HEK293 (cell line): ENCODE results near the gene DUSP18.

Experiments used
- CTCF ChIA-PET: fragments of 350-600 bp; formaldehyde crosslinking; extraction: SDS; loops from one replicate; lab custom pipeline; 2021; ENCODE audit warnings: antibody characterized with exemption; lab: Yijun Ruan, JAX
- POLR2A ChIA-PET: fragments of 300-600 bp; formaldehyde crosslinking; extraction: SDS; loops from one replicate; lab custom pipeline; 2020; ENCODE audit warnings: antibody characterized with exemption, inconsistent platforms; lab: Yijun Ruan, JAX
- H3K27ac ChIP-seq: fragments of 200-500 bp; sonication (Bioruptor generic); 2 replicates; pipeline ENCODE4 v1.5.1; 2014; ENCODE audit warnings: low read depth, low read length, control low read depth, inconsistent platforms; ENCODE audit errors: extremely low read depth
- H3K36me3 ChIP-seq, 2 experiments: fragments of 200-500 bp in 1 of 2; sonication (Bioruptor generic) in 1 of 2; 1 replicate in 1 of 2; 2 replicates in 1 of 2; pipeline ENCODE4 v1.5.1; 2014 to 2017; ENCODE audit warnings: inconsistent platforms in 2 of 2, low read length in 2 of 2; ENCODE audit not compliant: control insufficient read depth in 2 of 2, insufficient read depth in 1 of 2
- H3K4me1 ChIP-seq: fragments of 200-500 bp; sonication (Bioruptor generic); 2 replicates; pipeline ENCODE4 v1.5.1; 2014; ENCODE audit warnings: mild to moderate bottlenecking, low read length, inconsistent platforms; ENCODE audit not compliant: control insufficient read depth, insufficient read depth
- H3K4me3 ChIP-seq: 2 replicates; pipeline ENCODE4 v1.5.1; 2011; ENCODE audit warnings: low read depth, mild to moderate bottlenecking, control low read depth, low read length, moderate library complexity
- H3K9me3 ChIP-seq: fragments of 200-500 bp; sonication (Bioruptor generic); 2 replicates; pipeline ENCODE4 v1.5.1; 2014; ENCODE audit warnings: low read depth, low read length, inconsistent platforms; ENCODE audit not compliant: control insufficient read depth, insufficient read depth
- EGR2 ChIP-seq: fragments of 450-650 bp; formaldehyde crosslinking; IDR thresholded peaks from 2 replicates; pipeline ENCODE4 v1.5.1; 2016; ENCODE audit warnings: low read depth, missing biosample characterization, missing genetic modification characterization
- GLIS1 ChIP-seq: fragments of 450-650 bp; formaldehyde crosslinking; IDR thresholded peaks from 2 replicates; pipeline ENCODE4 v1.5.1; 2016; ENCODE audit warnings: missing biosample characterization, missing genetic modification characterization
- HOXD13 ChIP-seq: sonication (generic); formaldehyde crosslinking; IDR thresholded peaks from 2 replicates; pipeline ENCODE4 v1.8.0; 2022; ENCODE audit warnings: missing genetic modification reagents, borderline replicate concordance
- KLF1 ChIP-seq: fragments of 450-650 bp; formaldehyde crosslinking; IDR thresholded peaks from 2 replicates; pipeline ENCODE4 v1.5.1; 2016; ENCODE audit warnings: missing biosample characterization, missing genetic modification characterization
- SCRT2 ChIP-seq: fragments of 450-650 bp; formaldehyde crosslinking; IDR thresholded peaks from 2 replicates; pipeline ENCODE4 v1.5.1; 2016; ENCODE audit warnings: missing biosample characterization, missing genetic modification characterization
- SP2 ChIP-seq: fragments of 450-650 bp; formaldehyde crosslinking; IDR thresholded peaks from 2 replicates; pipeline ENCODE4 v1.5.1; 2016; ENCODE audit warnings: missing biosample characterization, missing genetic modification characterization
- ZFHX2 ChIP-seq: fragments of 450-650 bp; formaldehyde crosslinking; conservative IDR thresholded peaks from 2 replicates; pipeline ENCODE4 v1.5.1; 2016; ENCODE audit warnings: missing biosample characterization, missing genetic modification characterization
- ZFP37 ChIP-seq: fragments of 450-650 bp; formaldehyde crosslinking; IDR thresholded peaks from 2 replicates; pipeline ENCODE4 v1.5.1; 2016; ENCODE audit warnings: missing biosample characterization, missing genetic modification characterization
- ZNF366 ChIP-seq: fragments of 450-650 bp; formaldehyde crosslinking; conservative IDR thresholded peaks from 2 replicates; pipeline ENCODE4 v1.5.1; 2016; ENCODE audit warnings: missing biosample characterization, missing genetic modification characterization
- ZNF747 ChIP-seq: fragments of 450-650 bp; formaldehyde crosslinking; IDR thresholded peaks from 2 replicates; pipeline ENCODE4 v1.5.1; 2016; ENCODE audit warnings: missing biosample characterization, missing genetic modification characterization
- TF ChIP-seq, protein P1 (sequence below): fragments of 450-650 bp; formaldehyde crosslinking; IDR thresholded peaks from 2 replicates; pipeline ENCODE4 v1.5.1; 2016; ENCODE audit warnings: missing biosample characterization, missing genetic modification characterization
- TF ChIP-seq, protein P2 (sequence below): fragments of 450-650 bp; formaldehyde crosslinking; IDR thresholded peaks from 2 replicates; pipeline ENCODE4 v1.5.1; 2016; ENCODE audit warnings: missing biosample characterization, missing genetic modification characterization
- TF ChIP-seq, protein P3 (sequence below): fragments of 450-650 bp; formaldehyde crosslinking; IDR thresholded peaks from 2 replicates; pipeline ENCODE4 v1.5.1; 2016; ENCODE audit warnings: missing biosample characterization, missing genetic modification characterization, low read depth
- TF ChIP-seq, protein P4 (sequence below): fragments of 450-650 bp; formaldehyde crosslinking; IDR thresholded peaks from 2 replicates; pipeline ENCODE4 v1.5.1; 2016; ENCODE audit warnings: missing biosample characterization, missing genetic modification characterization

The DUSP18 gene

DNA sequence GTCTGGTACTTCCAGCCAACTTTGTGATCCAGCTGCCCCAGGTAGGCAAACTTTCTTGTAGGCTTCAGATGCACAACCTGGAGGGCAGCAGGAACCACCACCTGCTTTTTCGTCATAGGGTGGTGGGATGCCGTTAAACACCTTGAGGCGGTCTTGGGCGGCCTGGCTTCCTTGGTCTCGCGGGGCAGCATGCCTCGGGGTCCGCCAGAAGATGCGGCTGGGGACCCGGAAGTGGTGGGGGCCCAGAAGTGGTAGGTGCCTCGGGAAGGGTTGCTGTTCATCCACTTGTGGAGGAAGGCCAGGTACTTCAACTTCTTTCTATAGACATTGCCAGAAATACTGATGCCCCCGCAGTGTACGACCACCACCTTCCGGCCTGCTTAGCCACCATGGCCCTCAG is 13.3 kb downstream of the DUSP18 start:
- ChIA-PET POLR2A (no interaction called here), CTCF (no interaction called here)
- H3K27ac ChIP-seq: no peak overlapping the region
- H3K4me1 ChIP-seq: no peaks in the 10 kb centered on the region
- no peaks in the 10 kb centered on the region for H3K9me3 ChIP-seq
- no peak overlapping the region for H3K4me3 ChIP-seq
- no peaks in the 10 kb centered on the region; a peak in 1 of 3 replicates for H3K36me3 ChIP-seq
- TF ChIP-seq, protein P1, sequence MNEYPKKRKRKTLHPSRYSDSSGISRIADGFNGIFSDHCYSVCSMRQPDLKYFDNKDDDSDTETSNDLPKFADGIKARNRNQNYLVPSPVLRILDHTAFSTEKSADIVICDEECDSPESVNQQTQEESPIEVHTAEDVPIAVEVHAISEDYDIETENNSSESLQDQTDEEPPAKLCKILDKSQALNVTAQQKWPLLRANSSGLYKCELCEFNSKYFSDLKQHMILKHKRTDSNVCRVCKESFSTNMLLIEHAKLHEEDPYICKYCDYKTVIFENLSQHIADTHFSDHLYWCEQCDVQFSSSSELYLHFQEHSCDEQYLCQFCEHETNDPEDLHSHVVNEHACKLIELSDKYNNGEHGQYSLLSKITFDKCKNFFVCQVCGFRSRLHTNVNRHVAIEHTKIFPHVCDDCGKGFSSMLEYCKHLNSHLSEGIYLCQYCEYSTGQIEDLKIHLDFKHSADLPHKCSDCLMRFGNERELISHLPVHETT (tag by site-specific recombination): no peak
- TF ChIP-seq, protein P2, sequence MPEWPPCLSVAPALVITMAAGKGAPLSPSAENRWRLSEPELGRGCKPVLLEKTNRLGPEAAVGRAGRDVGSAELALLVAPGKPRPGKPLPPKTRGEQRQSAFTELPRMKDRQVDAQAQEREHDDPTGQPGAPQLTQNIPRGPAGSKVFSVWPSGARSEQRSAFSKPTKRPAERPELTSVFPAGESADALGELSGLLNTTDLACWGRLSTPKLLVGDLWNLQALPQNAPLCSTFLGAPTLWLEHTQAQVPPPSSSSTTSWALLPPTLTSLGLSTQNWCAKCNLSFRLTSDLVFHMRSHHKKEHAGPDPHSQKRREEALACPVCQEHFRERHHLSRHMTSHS: no peak
- TF ChIP-seq HOXD13 (CRISPR knock-in tag): no peak

DNA sequence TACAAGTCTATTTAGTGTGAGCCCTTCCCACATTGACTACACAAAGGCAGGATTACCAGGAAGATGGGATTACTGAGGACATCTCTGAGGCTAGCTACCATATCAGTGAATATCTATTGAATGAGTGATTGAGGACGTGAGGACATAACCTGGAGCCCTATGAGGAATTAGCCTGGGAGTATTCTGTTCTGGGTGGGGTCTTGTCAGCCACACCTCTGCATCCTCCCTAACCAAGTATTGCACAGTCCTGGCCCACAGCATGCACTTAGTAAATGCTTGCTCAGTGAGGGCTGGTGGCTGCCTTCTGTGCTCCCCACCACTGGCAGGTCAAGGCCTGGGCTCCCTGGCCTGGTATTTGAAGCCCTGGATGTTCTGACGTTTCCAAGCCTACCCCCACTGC is 14.8 kb downstream of the DUSP18 start:
- no peaks in the 10 kb centered on the region for H3K4me1 ChIP-seq
- POLR2A ChIA-PET: no interaction called here
- CTCF ChIA-PET: interaction anchor here (0.7 kb wide), 1 partner anchor 12 kb away, joined by 3 read pairs; no protein-coding TSS in a partner anchor

DNA sequence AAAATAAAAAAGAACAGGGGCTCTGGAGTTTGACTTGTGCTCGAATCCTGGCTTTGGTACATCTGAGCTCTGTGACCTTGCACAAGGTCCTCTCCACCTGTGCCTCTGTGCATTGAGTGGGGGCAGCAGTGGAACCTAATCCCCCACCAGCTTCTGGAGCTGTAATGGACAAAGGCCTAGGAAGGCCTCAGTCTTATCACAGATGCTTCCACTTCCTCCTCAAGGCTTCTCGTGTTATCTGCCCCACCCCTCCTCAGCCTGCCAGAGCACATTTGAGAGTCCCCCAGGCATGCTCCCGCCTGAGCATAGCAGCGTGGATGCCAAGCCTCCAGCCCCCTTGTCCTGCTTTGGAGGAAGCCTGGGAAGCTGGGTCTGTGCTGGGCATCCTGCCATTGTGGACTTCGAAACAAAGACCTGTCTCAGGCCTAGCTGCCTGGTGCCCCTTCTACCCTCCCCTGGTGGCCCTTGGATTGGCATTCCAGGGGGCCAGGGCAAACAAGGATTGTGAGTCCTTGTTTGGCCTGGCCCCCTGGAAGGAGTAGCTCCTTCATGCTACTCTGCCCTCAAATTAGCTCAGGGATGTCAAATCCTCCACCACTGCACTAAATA is 17.1 kb downstream of the DUSP18 start:
- POLR2A ChIA-PET: no interaction called here
- CTCF ChIA-PET: interaction anchor here (2.6 kb wide), 1 partner anchor 16 kb away, joined by 9 read pairs; the partner anchor contains the start of gene SLC35E4
- Histone ChIP-seq H3K27ac (no peak overlapping the region), H3K4me1 (no peaks in the 10 kb centered on the region), H3K4me3 (no peak overlapping the region), H3K36me3 (no peaks in the 10 kb centered on the region), H3K9me3 (no peaks in the 10 kb centered on the region)
- TF ChIP-seq ZNF747 (tag by site-specific recombination) (no peak), GLIS1 (tag by site-specific recombination) (peak; percentile 85)

More for the DNA sequence above, 14.8 kb downstream of the DUSP18 start:
- Histone ChIP-seq H3K9me3 (no peaks in the 10 kb centered on the region), H3K36me3 (no peaks in the 10 kb centered on the region; a peak in 1 of 3 replicates), H3K27ac (no peak overlapping the region), H3K4me3 (no peak overlapping the region)
- peak; percentile 56; the same call in 1 of the 2 replicates for TF ChIP-seq KLF1 (tag by site-specific recombination)
- TF ChIP-seq ZFP37: no peak
- TF ChIP-seq, all 188 proteins: peak for 1

DNA sequence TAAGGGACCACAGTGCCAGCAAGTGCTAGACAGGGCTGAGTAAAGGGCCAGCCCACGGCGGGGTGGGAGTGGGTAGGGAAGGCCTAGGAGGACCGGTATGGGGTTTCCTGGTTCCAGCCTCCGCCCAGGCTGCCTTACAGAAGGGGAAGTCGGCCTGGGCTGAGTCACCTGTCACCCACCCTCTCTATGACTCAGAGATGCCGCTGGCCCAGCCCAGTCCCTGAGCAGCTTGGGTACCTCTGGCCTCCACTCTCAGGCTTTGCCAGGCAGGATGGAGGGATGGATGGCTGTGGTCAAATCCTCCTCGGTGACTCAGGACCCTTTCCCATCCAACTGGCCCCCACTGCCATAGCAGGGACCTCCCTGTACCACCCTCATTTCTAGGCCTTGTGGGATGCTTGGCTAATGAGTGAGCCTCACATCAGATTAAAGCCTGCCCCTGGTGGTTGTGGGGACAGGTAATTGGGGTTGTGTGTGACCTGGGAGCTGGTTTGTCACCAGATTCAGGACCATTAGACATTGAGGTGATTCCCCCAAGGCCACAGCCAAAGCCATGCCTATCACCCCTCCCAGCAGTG is 18.2 kb downstream of the DUSP18 start:
- POLR2A ChIA-PET: no interaction called here
- no peak overlapping the region for H3K27ac ChIP-seq
- no peak overlapping the region for H3K4me3 ChIP-seq
- TF ChIP-seq EGR2 (0 out of 2 replicates have a peak, but pooled peaks have one; percentile 28), ZFHX2 (tag by site-specific recombination) (peak; percentile 39; the same call in 1 of the 2 replicates), ZNF366 (tag by site-specific recombination) (0 out of 2 replicates have a peak, but pooled peaks have one; percentile 22), SP2 (tag by site-specific recombination) (peak; percentile 22; the same call in 1 of the 2 replicates), KLF1 (tag by site-specific recombination) (peak; percentile 34; the same call in 1 of the 2 replicates), SCRT2 (tag by site-specific recombination) (no peak)
- TF ChIP-seq, protein P3, sequence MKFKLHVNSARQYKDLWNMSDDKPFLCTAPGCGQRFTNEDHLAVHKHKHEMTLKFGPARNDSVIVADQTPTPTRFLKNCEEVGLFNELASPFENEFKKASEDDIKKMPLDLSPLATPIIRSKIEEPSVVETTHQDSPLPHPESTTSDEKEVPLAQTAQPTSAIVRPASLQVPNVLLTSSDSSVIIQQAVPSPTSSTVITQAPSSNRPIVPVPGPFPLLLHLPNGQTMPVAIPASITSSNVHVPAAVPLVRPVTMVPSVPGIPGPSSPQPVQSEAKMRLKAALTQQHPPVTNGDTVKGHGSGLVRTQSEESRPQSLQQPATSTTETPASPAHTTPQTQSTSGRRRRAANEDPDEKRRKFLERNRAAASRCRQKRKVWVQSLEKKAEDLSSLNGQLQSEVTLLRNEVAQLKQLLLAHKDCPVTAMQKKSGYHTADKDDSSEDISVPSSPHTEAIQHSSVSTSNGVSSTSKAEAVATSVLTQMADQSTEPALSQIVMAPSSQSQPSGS (tag by site-specific recombination): no peak
- TF ChIP-seq, protein P4, sequence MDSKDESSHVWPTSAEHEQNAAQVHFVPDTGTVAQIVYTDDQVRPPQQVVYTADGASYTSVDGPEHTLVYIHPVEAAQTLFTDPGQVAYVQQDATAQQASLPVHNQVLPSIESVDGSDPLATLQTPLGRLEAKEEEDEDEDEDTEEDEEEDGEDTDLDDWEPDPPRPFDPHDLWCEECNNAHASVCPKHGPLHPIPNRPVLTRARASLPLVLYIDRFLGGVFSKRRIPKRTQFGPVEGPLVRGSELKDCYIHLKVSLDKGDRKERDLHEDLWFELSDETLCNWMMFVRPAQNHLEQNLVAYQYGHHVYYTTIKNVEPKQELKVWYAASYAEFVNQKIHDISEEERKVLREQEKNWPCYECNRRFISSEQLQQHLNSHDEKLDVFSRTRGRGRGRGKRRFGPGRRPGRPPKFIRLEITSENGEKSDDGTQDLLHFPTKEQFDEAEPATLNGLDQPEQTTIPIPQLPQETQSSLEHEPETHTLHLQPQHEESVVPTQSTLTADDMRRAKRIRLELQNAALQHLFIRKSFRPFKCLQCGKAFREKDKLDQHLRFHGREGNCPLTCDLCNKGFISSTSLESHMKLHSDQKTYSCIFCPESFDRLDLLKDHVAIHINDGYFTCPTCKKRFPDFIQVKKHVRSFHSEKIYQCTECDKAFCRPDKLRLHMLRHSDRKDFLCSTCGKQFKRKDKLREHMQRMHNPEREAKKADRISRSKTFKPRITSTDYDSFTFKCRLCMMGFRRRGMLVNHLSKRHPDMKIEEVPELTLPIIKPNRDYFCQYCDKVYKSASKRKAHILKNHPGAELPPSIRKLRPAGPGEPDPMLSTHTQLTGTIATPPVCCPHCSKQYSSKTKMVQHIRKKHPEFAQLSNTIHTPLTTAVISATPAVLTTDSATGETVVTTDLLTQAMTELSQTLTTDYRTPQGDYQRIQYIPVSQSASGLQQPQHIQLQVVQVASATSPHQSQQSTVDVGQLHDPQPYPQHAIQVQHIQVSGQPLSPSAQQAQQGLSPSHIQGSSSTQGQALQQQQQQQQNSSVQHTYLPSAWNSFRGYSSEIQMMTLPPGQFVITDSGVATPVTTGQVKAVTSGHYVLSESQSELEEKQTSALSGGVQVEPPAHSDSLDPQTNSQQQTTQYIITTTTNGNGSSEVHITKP (tag by site-specific recombination): peak; percentile 50
- H3K36me3 ChIP-seq: no peaks in the 10 kb centered on the region
- no peaks in the 10 kb centered on the region for H3K4me1 ChIP-seq
- no peaks in the 10 kb centered on the region for H3K9me3 ChIP-seq
- CTCF ChIA-PET: interaction anchor here (0.6 to 2.6 kb wide), 2 partner anchors 15 to 472 kb away, joined by 6 to 9 read pairs; partner anchors contain the start of gene SLC35E4
